Urinary bladder (tissue), 4 donors: ENCODE results near the gene LZTS3. TPM values are rescaled to one million over a fixed set of nuclear protein-coding genes. Genes with fewer than 3 reads are reported as not detected.
"Not testable (repeated sequence)": the region's sequence is repeated elsewhere in the genome, so short reads cannot be mapped to it uniquely, and the experiment has no call there.

Experiments
- DNase-seq: peaks from one replicate; pipeline ENCODE4 v3.0.0-alpha.2; 2015; ENCODE audit errors: extremely low spot score
- H3K27ac ChIP-seq: one replicate; pipeline ENCODE4 v1.5.1; 2013; ENCODE audit warnings: low read depth, mild to moderate bottlenecking, moderate library complexity
- H3K36me3 ChIP-seq: one replicate; pipeline ENCODE4 v1.6.1; 2013; ENCODE audit warnings: mild to moderate bottlenecking, moderate library complexity; ENCODE audit not compliant: insufficient read depth
- H3K4me1 ChIP-seq: one replicate; pipeline ENCODE4 v1.6.1; 2013; ENCODE audit warnings: mild to moderate bottlenecking, moderate library complexity; ENCODE audit not compliant: insufficient read depth
- H3K4me3 ChIP-seq: one replicate; pipeline ENCODE4 v1.5.1; 2013; ENCODE audit warnings: low read depth, low read length
- WGBS: extraction: QIAGEN DNeasy Blood & Tissue Kit; methylation state at CpG from one replicate; pipeline ENCODE4 v1.1.7; 2013; 5-methylcytosine and 5-hydroxymethylcytosine counted together
- polyA plus RNA-seq: library from polyadenylated mRNA; stranded (reverse); fragments of 200-250 nt; gene quantifications from one replicate; pipeline ENCODE4 v1.2.3, GENCODE V29; 2013
- total RNA-seq: library from RNA; depleted of rRNA; stranded (reverse); fragments of >200 nt; gene quantifications from one replicate; pipeline ENCODE4 v1.2.3, GENCODE V29; 2014
- donor health status: healthy with polysubstance abuse.
- donor health status: healthy.

LZTS3 gene
- 3.1 TPM for total RNA-seq
- polyA plus RNA-seq: 10.4 TPM

DNA sequence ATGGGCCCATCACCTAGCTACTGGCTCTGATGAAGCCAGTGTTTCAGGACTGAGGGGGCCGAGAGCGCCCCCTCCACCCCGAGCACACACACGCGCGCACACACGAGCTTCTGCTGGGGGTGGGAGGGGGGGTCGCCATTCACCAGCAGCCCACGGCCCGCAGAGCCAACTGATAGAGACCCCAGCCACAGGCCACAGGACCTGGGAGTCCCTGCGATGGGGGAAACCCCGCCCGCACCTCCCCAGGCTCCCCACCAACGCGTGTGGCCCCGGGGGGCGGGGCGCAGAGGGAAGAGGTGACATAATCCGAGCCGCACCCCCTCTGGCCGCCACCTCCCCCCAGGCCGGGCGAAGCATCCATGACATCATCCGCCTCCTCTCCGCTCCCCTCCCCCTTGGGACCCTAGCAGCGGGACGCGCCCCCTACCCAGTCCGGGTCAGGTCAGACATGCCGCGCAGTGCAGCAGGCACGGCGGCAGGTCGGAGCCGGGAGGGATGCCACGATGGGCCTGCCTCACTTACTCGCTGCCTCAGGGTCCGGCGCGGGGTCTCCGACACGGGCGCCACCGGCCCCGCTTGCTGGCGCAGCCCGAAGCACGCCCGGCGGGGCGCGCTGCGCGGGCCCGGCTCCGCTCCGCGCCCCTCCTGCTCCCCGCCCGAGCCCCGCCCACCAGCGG is at the start of gene LZTS3:
Gene LZTS3 (minus strand): TSS at position 617 of the 677 bp plus-strand sequence. CDS start 6,386 bp downstream, outside the sequence.
- peak within 1 kb of the TSS; percentile 55 for H3K27ac ChIP-seq
- WGBS: under 1% methylated on average over 61 of the region's 62 CpGs

DNA sequence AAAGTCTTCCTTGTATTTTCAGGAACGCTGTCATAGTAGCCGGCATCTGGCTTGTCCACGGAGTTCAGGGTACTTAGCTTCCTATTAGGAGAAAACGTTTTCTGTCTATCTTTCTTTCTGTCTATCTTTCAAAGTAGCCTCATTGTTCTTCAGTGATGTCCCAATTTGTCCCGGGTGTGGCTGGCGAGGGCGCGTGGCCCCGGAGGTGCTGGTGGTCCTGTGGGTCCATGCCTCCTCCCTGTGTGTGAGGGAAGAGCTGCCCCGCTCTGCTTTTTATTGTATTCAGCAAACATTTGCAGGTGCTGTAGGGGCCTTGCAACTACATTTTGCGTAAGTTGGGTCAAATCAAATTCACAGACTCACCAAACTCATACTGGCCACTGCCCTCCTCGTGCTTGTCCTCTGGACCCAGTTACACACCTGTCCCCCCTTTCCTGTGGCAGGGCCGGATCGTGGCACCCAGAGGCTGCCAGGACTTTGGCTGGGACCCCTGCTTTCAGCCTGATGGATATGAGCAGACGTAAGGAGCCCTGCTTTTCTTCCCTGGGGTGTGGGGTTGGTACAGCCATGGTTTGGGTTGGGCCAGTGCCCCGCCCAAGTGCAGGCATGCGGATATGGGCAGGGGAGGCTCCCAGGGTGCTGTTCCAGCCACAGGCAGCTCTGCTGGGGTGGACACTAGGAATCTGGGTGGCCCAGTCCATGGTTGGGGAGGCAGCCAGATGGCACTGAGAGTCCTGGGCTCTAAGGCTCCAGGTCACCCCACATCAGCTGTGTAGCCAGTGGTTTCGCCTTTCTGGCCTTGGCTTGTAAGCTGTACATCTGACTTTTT is 48.3 kb upstream of the LZTS3 start:
- DNase-seq: no peak
- Histone ChIP-seq H3K27ac (no peak overlapping the region), H3K4me3 (no peak overlapping the region), H3K4me1 (no peaks in the 10 kb centered on the region), H3K36me3 (no peaks in the 10 kb centered on the region)
- 93% methylated on average over 18 of the region's 18 CpGs for WGBS

More for the DNA sequence above, at the start of gene LZTS3:
- Histone ChIP-seq H3K4me1 (no peaks in the 10 kb centered on the region), H3K4me3 (peak within 1 kb of the TSS; percentile 64), H3K36me3 (no peaks in the 10 kb centered on the region)
- DNase-seq: peak; percentile 23

DNA sequence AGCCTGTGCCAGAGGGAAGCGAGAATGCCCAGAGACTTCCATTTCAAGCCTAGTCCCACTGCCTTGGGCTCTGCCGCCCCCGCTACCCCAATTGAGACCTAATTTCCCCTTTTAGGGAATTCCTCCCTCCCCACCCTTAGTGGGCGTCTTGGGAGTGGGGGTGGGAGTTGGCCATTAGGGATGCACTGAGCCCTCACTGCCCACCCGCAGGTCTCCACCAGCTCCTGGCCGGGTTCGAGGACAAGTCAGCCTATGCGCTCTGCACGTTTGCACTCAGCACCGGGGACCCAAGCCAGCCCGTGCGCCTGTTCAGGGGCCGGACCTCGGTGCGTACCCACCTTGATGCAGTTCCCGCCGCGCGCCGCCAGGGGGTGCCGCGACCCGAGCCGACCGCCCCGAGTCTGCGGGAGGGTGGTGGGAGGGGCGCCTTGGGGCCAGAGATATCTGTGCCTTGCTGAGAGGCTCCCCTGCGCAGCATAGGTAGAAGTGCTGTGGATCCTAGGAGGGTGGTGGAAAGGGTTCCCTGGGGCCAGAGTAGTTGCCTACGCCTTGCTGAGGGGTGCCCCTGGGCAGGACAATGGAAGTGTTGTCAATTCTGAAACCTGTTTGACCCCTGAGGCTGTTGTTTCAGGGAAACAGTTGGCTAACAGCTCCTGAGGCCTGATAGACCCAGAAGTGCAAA is 45.1 kb upstream of the LZTS3 start:
- DNase-seq: no peak
- Histone ChIP-seq H3K4me1 (no peaks in the 10 kb centered on the region), H3K4me3 (no peak overlapping the region), H3K36me3 (peaks cover 2% of the 10 kb centered on the region), H3K27ac (no peak overlapping the region)
- 27% methylated on average over 30 of the region's 30 CpGs for WGBS

DNA sequence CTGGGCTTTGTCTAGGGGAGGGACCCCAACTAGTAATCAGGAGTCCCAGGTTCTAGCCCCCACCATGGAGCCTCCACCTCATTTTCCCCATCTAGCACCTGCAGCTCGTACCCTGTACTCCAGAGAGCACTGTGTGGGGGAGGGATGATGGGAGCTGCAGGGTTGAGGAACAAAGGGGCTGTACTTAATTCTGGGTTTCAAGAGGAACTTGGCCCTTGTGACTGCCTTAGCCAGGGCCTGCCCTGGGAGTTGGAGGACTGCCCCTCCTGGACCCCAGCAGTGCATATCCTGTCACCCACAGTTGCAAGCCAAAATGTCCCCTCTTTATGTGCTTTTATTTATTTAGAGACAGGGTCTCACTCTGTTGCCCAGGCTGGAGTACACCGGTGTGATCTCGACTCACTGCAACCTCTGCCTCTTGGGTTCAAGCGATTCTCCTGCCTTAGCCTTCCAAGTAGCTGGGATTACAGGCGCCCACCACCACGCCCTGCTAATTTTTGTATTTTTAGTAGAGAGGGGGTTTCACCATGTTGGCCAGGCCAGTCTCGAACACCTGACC is 42.1 kb upstream of the LZTS3 start:
- not testable (repeated sequence) for H3K36me3 ChIP-seq, H3K4me3 ChIP-seq, DNase-seq, H3K4me1 ChIP-seq, H3K27ac ChIP-seq
- 96% methylated on average over 7 of the region's 7 CpGs for WGBS

DNA sequence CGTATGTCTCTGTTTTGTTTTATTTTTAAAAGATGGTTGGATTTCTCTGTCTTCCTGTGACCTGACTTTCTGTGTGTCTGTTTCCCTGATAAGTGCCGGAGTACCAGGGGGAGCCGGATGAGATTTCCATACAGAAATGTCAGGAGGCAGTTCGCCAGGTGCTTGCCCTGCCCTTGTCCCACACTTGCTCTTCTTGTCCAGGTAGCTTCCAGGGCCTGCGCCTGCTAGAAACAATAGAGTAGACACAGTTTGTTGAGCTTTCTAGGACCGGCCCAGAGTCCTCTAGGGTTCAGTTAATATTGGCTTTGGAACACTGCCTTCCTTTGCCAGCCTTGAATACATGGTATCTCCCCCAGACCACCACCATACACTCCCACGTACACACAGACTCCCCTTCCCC is 39.9 kb upstream of the LZTS3 start:
- H3K4me1 ChIP-seq: peaks cover 2% of the 10 kb centered on the region

DNA sequence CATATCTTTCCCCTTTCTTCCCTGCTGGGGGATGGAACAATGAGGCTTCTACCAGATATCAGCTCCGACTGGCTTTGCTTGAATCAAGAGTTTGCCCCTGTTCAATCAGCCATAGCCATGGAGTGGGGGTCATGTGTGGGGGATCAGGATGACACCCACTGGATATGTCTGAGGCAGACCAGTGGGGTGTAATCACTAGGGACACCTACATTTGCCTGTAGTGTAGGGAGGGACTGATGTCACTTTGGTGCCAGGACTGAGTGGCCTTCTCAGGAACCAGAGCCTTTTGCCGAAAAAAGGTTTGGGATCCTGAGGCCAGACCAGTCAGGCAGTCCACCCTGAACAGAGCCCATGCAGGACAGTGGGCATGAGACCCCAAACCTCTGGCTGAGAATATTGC is 37.0 kb upstream of the LZTS3 start:
- no peak for DNase-seq
- no peak overlapping the region for H3K4me3 ChIP-seq
- H3K4me1 ChIP-seq: peaks cover 2% of the 10 kb centered on the region
- H3K36me3 ChIP-seq: peaks cover 2% of the 10 kb centered on the region
- no peak overlapping the region for H3K27ac ChIP-seq
- 72% methylated on average over 2 of the region's 2 CpGs for WGBS

More for the DNA sequence above, 39.9 kb upstream of the LZTS3 start:
- 94% methylated on average over 7 of the region's 7 CpGs for WGBS
- Histone ChIP-seq H3K36me3 (peaks cover 2% of the 10 kb centered on the region), H3K27ac (no peak overlapping the region), H3K4me3 (no peak overlapping the region)
- no peak for DNase-seq

DNA sequence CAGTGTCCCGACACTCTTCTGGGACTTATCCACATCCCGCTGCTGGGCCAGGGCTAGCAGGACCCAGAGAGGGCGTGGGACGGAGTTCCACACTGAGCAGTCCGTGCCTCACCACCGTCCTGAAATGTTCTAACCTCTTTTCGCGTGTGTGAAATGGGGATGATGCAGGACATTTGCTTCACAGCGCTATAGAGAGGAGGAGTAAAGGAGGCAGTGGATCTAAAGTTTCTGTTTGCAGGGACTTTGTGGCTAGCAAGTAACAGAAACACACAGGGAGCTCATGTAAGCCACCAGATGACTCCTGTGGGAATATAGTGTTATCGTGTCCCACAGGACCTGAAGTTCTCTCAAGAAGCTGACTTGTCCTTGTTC is 36.6 kb upstream of the LZTS3 start:
- WGBS: 1% methylated on average over 10 of the region's 10 CpGs
- DNase-seq: no peak
- Histone ChIP-seq H3K4me1 (peaks cover 2% of the 10 kb centered on the region), H3K36me3 (no peaks in the 10 kb centered on the region), H3K4me3 (peak overlapping the region; percentile 82), H3K27ac (no peak overlapping the region)

DNA sequence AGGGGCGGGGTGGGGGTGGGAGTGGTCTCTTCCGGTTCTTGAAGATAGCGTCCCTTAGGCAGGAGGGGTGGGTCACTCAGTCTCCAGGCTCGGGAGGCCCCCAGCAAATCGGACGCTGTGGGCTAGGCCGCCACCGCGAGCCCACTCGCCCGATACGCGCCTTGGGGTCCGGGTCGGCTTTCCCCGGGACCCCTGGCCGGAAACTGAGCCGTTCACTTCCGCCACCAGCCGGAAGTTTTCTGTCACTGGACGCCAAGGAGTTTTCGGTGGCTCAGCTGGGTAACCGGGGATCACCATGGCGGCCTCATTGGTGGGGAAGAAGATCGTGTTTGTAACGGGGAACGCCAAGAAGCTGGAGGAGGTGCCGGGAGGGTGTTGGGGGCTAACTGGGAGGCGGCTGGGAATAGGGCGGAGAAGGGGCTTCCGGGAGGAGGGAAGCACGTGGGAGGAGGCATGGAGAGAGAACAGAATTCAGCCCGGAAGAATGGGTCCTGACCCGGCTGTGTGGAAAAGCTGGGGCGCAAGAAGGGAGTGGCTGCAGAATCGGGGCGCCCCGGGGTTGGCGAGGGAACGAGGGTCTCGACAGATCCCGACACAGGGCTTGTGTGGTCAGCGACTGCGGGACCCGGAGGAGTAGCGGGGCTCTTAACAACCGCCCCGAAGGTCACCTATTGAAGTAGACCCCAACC is 36.1 kb upstream of the LZTS3 start, which contains the start of gene ITPA:
Gene ITPA (plus strand): TSS at position 242 of the 689 bp plus-strand sequence. CDS start 54 bp downstream, at position 296.
- Histone ChIP-seq H3K36me3 (no peaks in the 10 kb centered on the region), H3K4me3 (peak within 1 kb of the TSS; percentile 82), H3K4me1 (peaks cover 2% of the 10 kb centered on the region), H3K27ac (peak within 1 kb of the TSS; percentile 84)
- DNase-seq: no peak
- WGBS: under 1% methylated on average over 48 of the region's 48 CpGs

DNA sequence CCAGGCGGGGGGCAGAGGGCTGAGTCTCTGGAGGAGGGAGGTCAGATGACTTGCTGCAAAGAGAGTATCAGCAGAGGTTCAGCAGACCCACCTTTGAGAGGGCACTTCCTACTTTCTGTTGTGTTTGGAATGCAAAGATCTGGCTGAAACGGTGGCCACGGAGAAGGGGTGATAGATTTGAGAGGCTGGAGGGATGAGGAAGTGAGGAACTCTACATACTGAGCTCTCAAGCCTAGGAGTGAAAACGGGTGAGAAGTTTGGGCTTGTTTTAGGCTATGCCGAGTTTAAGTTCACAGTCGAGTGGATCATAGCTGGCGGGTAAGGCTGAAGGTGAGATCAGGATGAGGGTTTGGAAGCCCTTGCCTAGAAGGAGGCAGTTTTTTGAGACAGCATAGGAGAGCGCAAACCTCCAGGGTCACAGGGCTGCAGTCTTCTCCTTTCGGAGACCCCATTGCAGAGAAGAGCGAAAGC is 35.5 kb upstream of the LZTS3 start:
- 3% methylated on average over 10 of the region's 10 CpGs for WGBS
- peaks cover 2% of the 10 kb centered on the region for H3K4me1 ChIP-seq

DNA sequence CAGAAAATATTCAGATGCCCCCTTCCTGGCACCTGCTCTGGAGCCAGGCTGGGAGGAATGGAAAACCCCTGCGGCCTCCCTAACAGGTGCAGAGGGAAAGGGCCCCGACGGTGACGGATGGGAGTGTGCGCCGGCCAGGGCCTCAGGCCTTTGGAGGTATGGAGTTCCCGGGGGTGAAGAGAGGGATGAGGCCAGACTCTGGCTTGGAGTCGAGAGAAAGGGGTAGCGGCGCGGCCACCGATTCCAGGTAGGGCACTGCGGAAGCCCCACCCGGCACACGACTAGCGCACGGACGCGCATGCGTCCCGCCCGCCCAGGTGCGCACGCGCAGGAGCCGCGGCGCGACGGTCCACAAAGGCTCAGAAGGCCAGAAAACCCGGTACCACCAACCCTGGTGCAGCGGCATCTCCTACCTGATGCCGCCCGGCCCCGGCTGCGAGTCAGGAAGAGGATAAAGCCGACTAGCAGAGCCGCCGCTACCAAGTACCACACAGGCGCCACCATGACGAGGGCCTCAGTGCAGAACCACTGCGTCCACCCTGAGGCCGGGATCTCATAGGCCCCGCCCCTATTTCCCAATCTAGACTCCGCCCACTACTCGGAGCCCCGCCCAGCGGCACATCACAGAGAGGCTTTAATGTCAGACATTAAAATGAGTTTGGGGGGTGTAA is 30.9 kb upstream of the LZTS3 start, which contains the start of gene DDRGK1:
Gene DDRGK1 (minus strand): TSS at position 559 of the 671 bp plus-strand sequence. CDS start 55 bp downstream, at position 504.
- H3K36me3 ChIP-seq: peaks cover 2% of the 10 kb centered on the region
- under 1% methylated on average over 48 of the region's 48 CpGs for whole genome bisulfite sequencing
- peak within 1 kb of the TSS; percentile 82 for H3K4me3 ChIP-seq
- peaks cover 2% of the 10 kb centered on the region for H3K4me1 ChIP-seq
- DNase-seq: peak; percentile 67
- peak within 1 kb of the TSS; percentile 68 for H3K27ac ChIP-seq

More for the DNA sequence above, 35.5 kb upstream of the LZTS3 start:
- DNase-seq: no peak
- no peaks in the 10 kb centered on the region for H3K36me3 ChIP-seq
- H3K27ac ChIP-seq: peak overlapping the region; percentile 84
- peak overlapping the region; percentile 82 for H3K4me3 ChIP-seq

DNA sequence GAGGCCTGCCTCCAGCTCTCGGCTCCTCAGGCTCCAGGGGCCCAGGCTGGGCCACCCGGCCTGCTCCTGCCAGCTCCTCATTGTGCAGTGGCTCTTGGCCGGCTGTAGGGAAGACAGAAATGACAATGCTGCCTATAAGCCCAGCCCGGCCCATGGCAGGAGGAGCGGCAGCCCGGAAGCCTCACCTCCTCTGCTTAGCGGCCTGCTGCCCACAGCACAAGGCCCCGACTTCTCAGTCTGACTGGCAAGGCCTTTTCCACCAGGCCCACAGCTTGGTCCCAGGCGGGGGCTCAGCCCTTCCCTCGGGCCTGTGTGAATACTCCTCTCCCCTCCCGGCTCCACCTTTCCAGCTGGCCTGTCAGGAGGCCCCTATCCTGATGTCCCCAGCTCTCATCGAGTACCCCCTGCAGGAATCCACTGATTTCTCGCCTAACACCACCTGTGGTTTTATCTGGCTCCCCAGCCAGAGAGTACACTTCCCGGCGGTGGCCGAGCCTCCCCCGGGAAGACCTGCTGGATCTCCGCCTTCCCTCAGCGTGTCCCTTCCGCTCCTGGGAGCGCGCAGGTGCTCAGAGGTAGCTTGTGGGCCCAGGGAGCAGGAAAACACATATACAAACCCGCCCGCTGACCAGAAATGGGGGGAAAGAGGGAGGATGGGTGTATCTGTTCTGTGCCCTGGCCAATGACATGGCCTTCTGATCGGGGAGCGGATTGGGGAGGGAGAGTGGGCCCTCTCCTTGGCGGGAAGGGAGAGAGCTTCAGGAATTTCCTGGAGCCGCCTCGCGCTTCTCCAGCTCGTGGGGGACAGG is 30.2 kb upstream of the LZTS3 start:
- peaks cover 1% of the 10 kb centered on the region for H3K4me1 ChIP-seq
- 19% methylated on average over 31 of the region's 31 CpGs for WGBS
- peak overlapping the region; percentile 82 for H3K4me3 ChIP-seq
- peaks cover 2% of the 10 kb centered on the region for H3K36me3 ChIP-seq
- no peak for DNase-seq
- H3K27ac ChIP-seq: peak overlapping the region; percentile 68

DNA sequence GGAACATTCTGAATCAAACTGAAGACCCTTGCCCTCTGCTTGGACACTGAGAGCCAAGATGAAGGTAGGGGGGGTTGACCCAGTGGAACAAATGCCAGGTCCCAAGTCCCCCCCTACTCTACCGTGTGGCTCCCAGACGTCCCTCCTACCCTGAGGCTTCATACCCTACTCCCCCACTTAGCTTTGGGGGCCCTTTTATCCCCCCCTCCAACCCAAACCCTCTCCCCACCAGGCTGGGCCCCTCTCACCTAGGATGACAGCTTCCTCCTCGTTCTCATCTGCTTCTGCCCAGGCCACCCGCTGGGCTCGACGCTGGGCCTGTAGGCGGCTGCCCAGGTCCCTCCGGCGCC is 29.6 kb upstream of the LZTS3 start:
- peak overlapping the region; percentile 82 for H3K4me3 ChIP-seq
- H3K4me1 ChIP-seq: no peaks in the 10 kb centered on the region
- H3K36me3 ChIP-seq: peaks cover 2% of the 10 kb centered on the region
- 56% methylated on average over 9 of the region's 9 CpGs for WGBS
- DNase-seq: no peak
- H3K27ac ChIP-seq: no peak overlapping the region
